Lower lobe of right lung (tissue), 2 donors: ENCODE results near the gene ST6GALNAC2. TPM values are rescaled to one million over a fixed set of nuclear protein-coding genes. Genes with fewer than 3 reads are reported as not detected.
"Not testable (repeated sequence)": the region's sequence is repeated elsewhere in the genome, so short reads cannot be mapped to it uniquely, and the experiment has no call there.

Source experiments
- ATAC-seq, 2 donors: fragments of 200-7000 bp; cut with Tn5 transposase; one replicate each; pipeline ENCODE4 v1.9.1; 2020 to 2022; ENCODE audit warnings: mild to moderate bottlenecking in 2 of 2, moderate library complexity in 2 of 2
- DNase-seq: peaks from one replicate; pipeline ENCODE4 v3.0.0-alpha.2; 2020
- H3K27ac ChIP-seq: fragments of 200-600 bp; one replicate; pipeline ENCODE4 v1.8.0; 2022
- H3K27me3 ChIP-seq: fragments of 200-600 bp; one replicate; pipeline ENCODE4 v1.8.0; 2022; ENCODE audit warnings: low read depth
- H3K36me3 ChIP-seq: fragments of 200-600 bp; one replicate; pipeline ENCODE4 v1.8.0; 2022; ENCODE audit warnings: mild to moderate bottlenecking
- H3K4me1 ChIP-seq: fragments of 200-600 bp; one replicate; pipeline ENCODE4 v1.8.0; 2022
- H3K4me3 ChIP-seq: fragments of 200-600 bp; one replicate; pipeline ENCODE4 v1.8.0; 2022; ENCODE audit warnings: mild to moderate bottlenecking
- H3K9me3 ChIP-seq: fragments of 200-600 bp; one replicate; pipeline ENCODE4 v1.8.0; 2022
- intact Hi-C: fragments of 100-400 bp; cut with DNase I; formaldehyde crosslinking; loops from one replicate; pipeline ENCODE4 v1.11.0; 2022
- total RNA-seq: library from RNA; stranded (reverse); fragmentation: NEBNext Ultra II Directional; extraction: Animal tissue kit (Norgen Biotek cat#: 25700); gene quantifications from one replicate; pipeline ENCODE4 v1.2.1, GENCODE V29; 2021
- TF ChIP-seq, protein P1 (sequence below): fragments of 200-600 bp; IDR thresholded peaks from one replicate; pipeline ENCODE4 v1.8.0; 2022; ENCODE audit warnings: antibody characterized with exemption, mild to moderate bottlenecking
- donor health status: DM: no; HTN: yes; CAD: no; lungs with severe emphysema.

ST6GALNAC2 gene
- total RNA-seq, 1 donor from 2014 or later: 29.0 TPM

DNA sequence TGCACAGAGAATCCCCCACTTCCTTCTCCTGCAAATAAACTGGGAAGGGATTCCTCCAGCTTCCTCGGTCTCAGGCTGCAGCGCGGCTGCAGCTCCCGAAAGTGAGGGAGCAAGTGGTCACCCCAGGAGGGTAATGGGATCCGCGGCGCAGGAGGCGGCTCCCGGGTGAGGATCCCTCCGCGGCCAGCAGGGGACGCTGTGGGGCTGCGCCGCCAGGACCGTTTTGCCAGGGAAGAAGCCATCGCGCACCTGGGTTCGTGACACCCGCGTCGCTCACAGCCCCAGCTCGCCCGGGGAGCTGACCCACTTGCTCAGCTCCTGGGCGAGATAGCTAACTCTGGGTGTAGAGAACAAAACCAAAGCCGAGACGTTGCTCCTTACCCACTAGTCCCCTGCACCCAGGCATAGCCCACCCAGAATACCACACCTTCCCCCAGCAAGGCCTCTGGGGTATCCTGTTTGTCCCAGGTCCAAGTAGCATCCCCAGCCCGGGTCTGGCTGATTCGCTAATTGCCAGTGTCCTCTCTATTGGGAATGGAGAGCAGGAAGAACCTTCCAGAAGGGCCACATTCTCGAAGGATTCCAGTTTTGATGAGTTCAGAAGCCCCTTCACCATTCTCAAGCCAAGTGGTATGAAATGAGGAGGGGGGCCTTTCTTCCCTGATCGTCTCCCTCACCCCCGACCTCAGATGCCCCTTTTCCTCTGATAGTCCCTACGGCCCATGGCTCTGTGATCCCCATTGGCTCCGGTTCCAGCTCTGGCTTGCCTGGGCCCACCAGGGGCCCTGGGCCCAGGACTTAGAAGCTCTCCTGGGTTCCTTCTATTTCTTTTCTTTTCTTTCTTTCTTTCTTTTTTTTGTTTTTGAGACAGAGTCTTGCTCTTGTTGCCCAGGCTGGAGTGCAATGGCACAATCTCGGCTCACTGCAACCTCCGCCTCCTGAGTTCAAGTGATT, 62.3 kb downstream of the ST6GALNAC2 start:
- DNase-seq (peak; percentile 86), ATAC-seq (peak; percentile 84 to 86)
- H3K4me3 ChIP-seq: no peak overlapping the region
- no peaks in the 10 kb centered on the region for H3K9me3 ChIP-seq
- TF ChIP-seq, protein P1, sequence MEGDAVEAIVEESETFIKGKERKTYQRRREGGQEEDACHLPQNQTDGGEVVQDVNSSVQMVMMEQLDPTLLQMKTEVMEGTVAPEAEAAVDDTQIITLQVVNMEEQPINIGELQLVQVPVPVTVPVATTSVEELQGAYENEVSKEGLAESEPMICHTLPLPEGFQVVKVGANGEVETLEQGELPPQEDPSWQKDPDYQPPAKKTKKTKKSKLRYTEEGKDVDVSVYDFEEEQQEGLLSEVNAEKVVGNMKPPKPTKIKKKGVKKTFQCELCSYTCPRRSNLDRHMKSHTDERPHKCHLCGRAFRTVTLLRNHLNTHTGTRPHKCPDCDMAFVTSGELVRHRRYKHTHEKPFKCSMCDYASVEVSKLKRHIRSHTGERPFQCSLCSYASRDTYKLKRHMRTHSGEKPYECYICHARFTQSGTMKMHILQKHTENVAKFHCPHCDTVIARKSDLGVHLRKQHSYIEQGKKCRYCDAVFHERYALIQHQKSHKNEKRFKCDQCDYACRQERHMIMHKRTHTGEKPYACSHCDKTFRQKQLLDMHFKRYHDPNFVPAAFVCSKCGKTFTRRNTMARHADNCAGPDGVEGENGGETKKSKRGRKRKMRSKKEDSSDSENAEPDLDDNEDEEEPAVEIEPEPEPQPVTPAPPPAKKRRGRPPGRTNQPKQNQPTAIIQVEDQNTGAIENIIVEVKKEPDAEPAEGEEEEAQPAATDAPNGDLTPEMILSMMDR: peak; percentile 100
- peaks cover 7% of the 10 kb centered on the region for H3K27me3 ChIP-seq
- no peak overlapping the region for H3K27ac ChIP-seq
- intact Hi-C loops: no loop called here
- H3K4me1 ChIP-seq: peaks cover 42% of the 10 kb centered on the region
- no peaks in the 10 kb centered on the region for H3K36me3 ChIP-seq

DNA sequence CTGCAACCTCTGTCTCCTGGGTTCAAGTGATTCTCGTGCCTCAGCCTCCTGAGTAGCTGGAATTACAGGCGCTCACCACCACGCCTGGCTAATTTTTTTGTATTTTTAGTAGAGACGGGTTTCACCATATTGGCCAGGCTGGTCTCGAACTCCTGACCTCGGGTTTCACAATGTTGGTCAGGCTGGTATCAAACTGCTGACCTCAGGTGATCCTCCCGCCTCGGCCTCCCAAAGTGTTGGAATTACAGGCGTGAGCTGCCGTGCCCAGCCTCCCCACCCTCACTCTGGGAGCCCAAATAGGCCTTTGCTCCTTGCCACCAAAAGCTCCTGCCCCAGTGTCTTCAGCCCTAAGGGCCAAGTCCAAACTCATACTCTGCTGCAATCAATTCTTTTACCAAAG, 64.0 kb downstream of the ST6GALNAC2 start:
- H3K9me3 ChIP-seq, intact Hi-C loops: not testable (repeated sequence)

DNA sequence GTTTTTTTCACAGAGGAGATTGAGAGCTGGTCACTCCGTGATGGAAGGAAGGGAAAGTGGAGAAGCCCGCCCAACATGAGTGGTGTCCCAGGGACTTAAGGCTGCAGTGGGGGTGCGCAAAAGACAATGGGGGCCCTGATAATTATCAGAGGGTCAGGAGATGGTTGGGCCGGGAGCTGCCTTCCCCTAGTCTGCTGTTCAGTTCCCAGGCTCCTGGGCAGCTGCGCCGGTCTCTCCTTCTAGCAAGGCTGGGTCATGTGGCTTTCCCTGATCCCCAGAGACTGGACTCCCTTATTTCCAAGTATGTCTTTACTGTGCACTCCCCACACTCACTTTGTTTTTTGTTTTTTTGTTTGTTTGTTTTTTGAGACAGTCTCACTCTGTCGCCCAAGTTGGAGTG, 64.4 kb downstream of the ST6GALNAC2 start:
- intact Hi-C loops: no loop called here

More for the DNA sequence above, 64.0 kb downstream of the ST6GALNAC2 start:
- not testable (repeated sequence) for H3K36me3 ChIP-seq, ATAC-seq, DNase-seq, H3K27me3 ChIP-seq, H3K4me3 ChIP-seq, H3K27ac ChIP-seq
- H3K4me1 ChIP-seq: peaks cover 28% of the 10 kb centered on the region

DNA sequence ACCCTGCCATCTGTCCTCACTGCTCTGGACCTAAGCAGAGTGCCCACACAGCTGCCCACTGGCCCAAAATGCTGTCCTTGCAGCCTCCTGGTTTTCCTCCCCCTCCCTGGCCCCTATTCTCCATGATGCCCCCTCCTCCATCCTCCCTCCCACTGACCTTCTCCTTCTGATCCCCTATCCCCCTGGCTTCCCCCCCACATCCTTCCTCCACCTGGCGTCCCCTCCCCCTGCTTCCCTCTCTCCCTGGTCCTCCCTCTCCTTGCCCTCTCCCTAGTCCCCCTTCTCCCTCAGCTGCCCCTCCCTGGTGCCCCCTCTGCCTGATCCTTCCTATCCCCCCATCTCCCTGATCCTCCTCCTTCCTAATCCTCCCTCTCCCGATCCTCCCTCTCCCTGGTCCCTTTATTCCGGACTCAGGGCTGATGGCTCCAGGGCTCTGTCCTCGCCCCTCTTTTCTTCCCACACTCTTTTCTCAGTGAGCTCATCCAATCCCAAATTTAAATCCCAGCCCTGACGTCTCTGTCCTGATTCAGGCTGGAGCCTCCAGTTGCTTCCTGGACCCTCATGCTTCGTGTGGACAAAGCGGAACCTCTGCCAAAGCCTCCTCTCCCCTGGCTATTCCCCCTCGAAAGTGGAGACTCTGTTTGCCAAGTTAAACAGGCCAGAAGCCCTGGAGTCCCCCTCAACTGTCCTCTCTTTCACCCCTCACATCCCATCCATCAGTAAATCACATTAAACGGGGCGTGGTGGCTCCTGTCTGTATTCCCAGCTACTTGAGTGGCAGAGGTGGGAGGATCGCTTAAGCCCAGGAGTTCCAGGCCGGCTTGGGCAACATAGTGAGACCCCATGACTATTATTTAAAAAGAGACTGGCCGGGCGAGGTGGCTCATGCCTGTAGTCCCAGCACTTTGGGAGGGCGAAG, 66.4 kb downstream of the ST6GALNAC2 start:
- H3K36me3 ChIP-seq: no peaks in the 10 kb centered on the region
- TF ChIP-seq, protein P1: no peak
- H3K9me3 ChIP-seq: no peaks in the 10 kb centered on the region
- no peak for ATAC-seq
- intact Hi-C loops: no loop called here
- H3K4me1 ChIP-seq: peaks cover 34% of the 10 kb centered on the region
- H3K4me3 ChIP-seq: no peak overlapping the region
- no peak overlapping the region for H3K27ac ChIP-seq
- H3K27me3 ChIP-seq: peaks cover 7% of the 10 kb centered on the region
- DNase-seq: no peak

More for the DNA sequence above, 64.4 kb downstream of the ST6GALNAC2 start:
- H3K4me1 ChIP-seq: peaks cover 31% of the 10 kb centered on the region
- no peaks in the 10 kb centered on the region for H3K36me3 ChIP-seq
- H3K27me3 ChIP-seq: peaks cover 7% of the 10 kb centered on the region
- no peak overlapping the region for H3K27ac ChIP-seq
- no peak for DNase-seq
- no peak overlapping the region for H3K4me3 ChIP-seq
- ATAC-seq: no peak
- H3K9me3 ChIP-seq: no peaks in the 10 kb centered on the region
- TF ChIP-seq, protein P1: no peak

DNA sequence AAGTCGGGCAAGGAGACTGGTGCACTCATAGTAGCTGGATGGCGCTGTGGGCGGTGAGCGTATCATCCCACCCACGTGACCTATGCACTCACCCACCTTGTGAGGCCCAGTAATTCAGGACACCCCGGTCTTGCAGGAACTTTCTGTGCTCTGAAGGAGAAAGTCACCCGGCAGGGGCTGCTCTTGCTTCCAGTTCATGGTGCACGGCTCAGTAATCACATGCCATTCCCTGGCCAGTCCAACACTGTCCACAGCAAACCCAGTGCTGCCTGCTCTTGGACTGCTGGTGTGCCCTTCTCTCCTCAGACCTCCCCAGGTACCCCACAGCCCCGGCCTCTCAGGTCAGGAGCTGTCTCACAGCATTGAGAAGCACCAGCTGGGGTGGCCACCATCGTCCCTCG, 68.0 kb downstream of the ST6GALNAC2 start:
- no peaks in the 10 kb centered on the region for H3K9me3 ChIP-seq
- TF ChIP-seq, protein P1: no peak
- no peaks in the 10 kb centered on the region for H3K36me3 ChIP-seq
- DNase-seq (no peak), ATAC-seq (no peak)
- no peak overlapping the region for H3K4me3 ChIP-seq
- intact Hi-C loops: no loop called here
- H3K4me1 ChIP-seq: peaks cover 20% of the 10 kb centered on the region
- H3K27ac ChIP-seq: no peak overlapping the region
- H3K27me3 ChIP-seq: peaks cover 5% of the 10 kb centered on the region

Other genes with a start within 250 kb of the ST6GALNAC2 start
- gene PRPSAP1, start 231.9 kb downstream of the ST6GALNAC2 start, total RNA-seq: 70.4 TPM
- gene SPHK1, start 201.3 kb downstream of the ST6GALNAC2 start, total RNA-seq: 8.2 TPM
- 18.2 TPM for gene UBE2O, start 132.7 kb downstream of the ST6GALNAC2 start, total RNA-seq
- not detected for gene AANAT, start 118.3 kb downstream of the ST6GALNAC2 start, total RNA-seq
- gene RHBDF2, start 84.4 kb downstream of the ST6GALNAC2 start, total RNA-seq: 47.8 TPM
- 30.2 TPM for gene CYGB, start 48.2 kb downstream of the ST6GALNAC2 start, total RNA-seq
- 8.2 TPM for gene PRCD, start 45.8 kb downstream of the ST6GALNAC2 start, total RNA-seq
- gene ST6GALNAC1, start 57.9 kb upstream of the ST6GALNAC2 start, total RNA-seq: 16.6 TPM
- 105 TPM for gene MXRA7, start 125.1 kb upstream of the ST6GALNAC2 start, total RNA-seq
- gene JMJD6, start 140.7 kb upstream of the ST6GALNAC2 start, total RNA-seq: 29.6 TPM
- 31.6 TPM for gene METTL23, start 141.0 kb upstream of the ST6GALNAC2 start, total RNA-seq
- gene SRSF2, start 151.5 kb upstream of the ST6GALNAC2 start, total RNA-seq: 122 TPM
- 32.2 TPM for gene MFSD11, start 152.3 kb upstream of the ST6GALNAC2 start, total RNA-seq